ENCODE measurements around the gene ZNF391. TPM values are rescaled to one million over a fixed set of nuclear protein-coding genes. Genes with fewer than 3 reads are reported as not detected.
A peak's percentile ranks its signal among the peaks of the same experiment; 100 is the strongest.

The ZNF391 gene
- 4.1 to 5.0 TPM (median 4.5 TPM) in 3 replicates for total RNA-seq
- long read RNA-seq, full-length matches to known transcripts: 4 of 5 reads
- long read RNA-seq, partial matches to known transcripts: 0 of 5 reads
- long read RNA-seq, other reads (novel, unspliced or antisense): 1 of 5 reads

- H3K27ac Mint-ChIP-seq (ENCODE audit: unreplicated experiment): peak within 1 kb of the TSS; percentile 94
- H3K9me3 Mint-ChIP-seq (ENCODE audit: low read depth): peaks cover 9% of the 10 kb centered on the region
- H3K36me3 Mint-ChIP-seq (ENCODE audit: low read depth): peaks cover 1% of the 10 kb centered on the region
- H3K4me1 Mint-ChIP-seq (ENCODE audit: low read depth): peaks cover 21% of the 10 kb centered on the region
- TF ChIP-seq CTCF (IDR thresholded peaks at IDR 0.05): no peak
- H3K27me3 Mint-ChIP-seq (ENCODE audit: low read depth): peaks cover 3% of the 10 kb centered on the region
- DNase-seq (ENCODE audit: low spot score): no peak
- peak within 1 kb of the TSS; percentile 88 for H3K4me3 Mint-ChIP-seq (ENCODE audit: unreplicated experiment)
Observed at GRCh38 chr6:27388293-27389197, at the start of gene ZNF391. Gene ZNF391, plus strand, starts transcription at chr6:27388759. Its CDS starts 11,612 bp downstream, at chr6:27400371.

- H3K36me3 Mint-ChIP-seq (ENCODE audit: low read depth): peaks cover 2% of the 10 kb centered on the region
- no peaks in the 10 kb centered on the region for H3K27me3 Mint-ChIP-seq (ENCODE audit: low read depth)
- H3K4me1 Mint-ChIP-seq (ENCODE audit: low read depth): no peaks in the 10 kb centered on the region
- DNase-seq (ENCODE audit: low spot score): no peak
- peaks cover 53% of the 10 kb centered on the region for H3K9me3 Mint-ChIP-seq (ENCODE audit: low read depth)
- no peak overlapping the region for H3K4me3 Mint-ChIP-seq (ENCODE audit: unreplicated experiment)
- H3K27ac Mint-ChIP-seq (ENCODE audit: unreplicated experiment): no peak overlapping the region
- no peak for TF ChIP-seq CTCF (IDR thresholded peaks at IDR 0.05)
Observed at GRCh38 chr6:27352850-27353249, 35.7 kb upstream of the ZNF391 start.

- H3K27ac Mint-ChIP-seq (ENCODE audit: unreplicated experiment): no peak overlapping the region
- H3K4me3 Mint-ChIP-seq (ENCODE audit: unreplicated experiment): no peak overlapping the region
- peaks cover 30% of the 10 kb centered on the region for H3K36me3 Mint-ChIP-seq (ENCODE audit: low read depth)
- H3K9me3 Mint-ChIP-seq (ENCODE audit: low read depth): peaks cover 62% of the 10 kb centered on the region
- no peaks in the 10 kb centered on the region for H3K4me1 Mint-ChIP-seq (ENCODE audit: low read depth)
- no peak for DNase-seq (ENCODE audit: low spot score)
- H3K27me3 Mint-ChIP-seq (ENCODE audit: low read depth): no peaks in the 10 kb centered on the region
- no peak for TF ChIP-seq CTCF (IDR thresholded peaks at IDR 0.05)
Observed at GRCh38 chr6:27358786-27359185, 29.8 kb upstream of the ZNF391 start.

- peaks cover 60% of the 10 kb centered on the region for H3K9me3 Mint-ChIP-seq (ENCODE audit: low read depth)
- H3K27ac Mint-ChIP-seq (ENCODE audit: unreplicated experiment): no peak overlapping the region
- no peaks in the 10 kb centered on the region for H3K27me3 Mint-ChIP-seq (ENCODE audit: low read depth)
- no peak for DNase-seq (ENCODE audit: low spot score)
- TF ChIP-seq CTCF (IDR thresholded peaks at IDR 0.05): no peak
- no peaks in the 10 kb centered on the region for H3K4me1 Mint-ChIP-seq (ENCODE audit: low read depth)
- no peak overlapping the region for H3K4me3 Mint-ChIP-seq (ENCODE audit: unreplicated experiment)
- H3K36me3 Mint-ChIP-seq (ENCODE audit: low read depth): peaks cover 30% of the 10 kb centered on the region
Observed at GRCh38 chr6:27359231-27359630, 29.3 kb upstream of the ZNF391 start.

- Mint-ChIP-seq H3K4me1 (ENCODE audit: low read depth) (no peaks in the 10 kb centered on the region), H3K27ac (ENCODE audit: unreplicated experiment) (no peak overlapping the region), H3K36me3 (ENCODE audit: low read depth) (peaks cover 12% of the 10 kb centered on the region), H3K9me3 (ENCODE audit: low read depth) (peaks cover 8% of the 10 kb centered on the region), H3K4me3 (ENCODE audit: unreplicated experiment) (no peak overlapping the region), H3K27me3 (ENCODE audit: low read depth) (no peaks in the 10 kb centered on the region)
- no peak for DNase-seq (ENCODE audit: low spot score)
- TF ChIP-seq CTCF (IDR thresholded peaks at IDR 0.05): no peak
Observed at GRCh38 chr6:27368202-27368601, 20.4 kb upstream of the ZNF391 start.
